Ovary (tissue), 3 donors: ENCODE results near the gene RBM28.

Experiments
- EP300 ChIP-seq: sonication (generic); formaldehyde crosslinking; IDR thresholded peaks from one replicate; pipeline ENCODE4 v1.6.1; 2017; ENCODE audit warnings: antibody characterized with exemption
- TF ChIP-seq, protein P1 (sequence below), 3 donors: fragments of 450-650 bp in 2 of 3; fragments of 200-600 bp in 1 of 3; IDR thresholded peaks; one replicate each; pipeline versions ENCODE4 v1.5.1 to v1.8.0; 2016 to 2022; ENCODE audit warnings: antibody characterized with exemption in 3 of 3, mild to moderate bottlenecking in 1 of 3
- donor health status: DM: no; HTN: no; CAD: no.

DNA sequence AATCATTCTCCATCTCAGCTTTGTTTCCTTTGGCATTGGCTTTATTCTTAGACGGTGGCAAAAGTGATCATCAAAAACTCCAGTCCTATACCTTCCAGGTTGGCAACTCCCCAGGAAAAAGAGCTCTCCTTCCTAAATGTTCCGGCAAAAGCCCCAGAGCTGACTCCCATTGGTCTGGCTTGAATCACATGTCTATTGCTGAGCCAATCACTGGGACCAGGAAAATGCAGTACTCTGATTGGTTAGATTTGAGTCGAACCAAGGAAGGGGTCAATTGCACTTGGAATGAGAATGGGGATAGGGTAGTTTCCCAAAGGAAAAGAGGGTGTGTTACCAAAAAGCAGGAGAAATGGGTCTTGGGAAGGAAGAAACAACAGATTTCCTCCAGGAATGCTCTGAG, 80.3 kb downstream of the RBM28 start:
- TF ChIP-seq, protein P1, sequence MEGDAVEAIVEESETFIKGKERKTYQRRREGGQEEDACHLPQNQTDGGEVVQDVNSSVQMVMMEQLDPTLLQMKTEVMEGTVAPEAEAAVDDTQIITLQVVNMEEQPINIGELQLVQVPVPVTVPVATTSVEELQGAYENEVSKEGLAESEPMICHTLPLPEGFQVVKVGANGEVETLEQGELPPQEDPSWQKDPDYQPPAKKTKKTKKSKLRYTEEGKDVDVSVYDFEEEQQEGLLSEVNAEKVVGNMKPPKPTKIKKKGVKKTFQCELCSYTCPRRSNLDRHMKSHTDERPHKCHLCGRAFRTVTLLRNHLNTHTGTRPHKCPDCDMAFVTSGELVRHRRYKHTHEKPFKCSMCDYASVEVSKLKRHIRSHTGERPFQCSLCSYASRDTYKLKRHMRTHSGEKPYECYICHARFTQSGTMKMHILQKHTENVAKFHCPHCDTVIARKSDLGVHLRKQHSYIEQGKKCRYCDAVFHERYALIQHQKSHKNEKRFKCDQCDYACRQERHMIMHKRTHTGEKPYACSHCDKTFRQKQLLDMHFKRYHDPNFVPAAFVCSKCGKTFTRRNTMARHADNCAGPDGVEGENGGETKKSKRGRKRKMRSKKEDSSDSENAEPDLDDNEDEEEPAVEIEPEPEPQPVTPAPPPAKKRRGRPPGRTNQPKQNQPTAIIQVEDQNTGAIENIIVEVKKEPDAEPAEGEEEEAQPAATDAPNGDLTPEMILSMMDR (IDR thresholded peaks at IDR 0.05), result no peak
- TF ChIP-seq EP300, result no peak
